ENCODE results near the gene LARP1.

- TF ChIP-seq EZH2 (IDR thresholded peaks at IDR 0.05) (no peak), FOXP2 (optimal IDR thresholded peaks at IDR 0.05; ENCODE audit: control extremely low read depth, extremely low read length, insufficient read depth) (no peak)
Observed at GRCh38 chr5:154708207-154708606, 47.0 kb upstream of the LARP1 start.
